Mesenchymal stem cell (in vitro differentiated cells and primary cell): Measurements from ENCODE around the gene CCNI.

ENCODE experiments used
- DNase-seq: peaks from one replicate; pipeline ENCODE4 v3.0.0-alpha.2; 2013
- H2AFZ ChIP-seq: one replicate; pipeline ENCODE4 v1.6.1; 2013; ENCODE audit warnings: low read depth, mild to moderate bottlenecking, control low read depth, inconsistent platforms, low read length, moderate library complexity
- H2AK5ac ChIP-seq: 2 replicates; pipeline ENCODE4 v1.6.1; 2013; ENCODE audit warnings: low read length, moderate library complexity, mild to moderate bottlenecking, inconsistent platforms; ENCODE audit not compliant: severe bottlenecking
- H2BK120ac ChIP-seq: one replicate; pipeline ENCODE4 v1.6.1; 2013; ENCODE audit warnings: low read depth, mild to moderate bottlenecking, inconsistent platforms, low read length, moderate library complexity
- H2BK12ac ChIP-seq, 2 experiments: one replicate each; pipeline ENCODE4 v1.6.1; 2013; ENCODE audit warnings: inconsistent platforms in 2 of 2, low read length in 2 of 2, mild to moderate bottlenecking in 2 of 2, moderate library complexity in 2 of 2, control low read depth in 1 of 2
- H2BK15ac ChIP-seq: one replicate; pipeline ENCODE4 v1.6.1; 2013; ENCODE audit warnings: mild to moderate bottlenecking, low read depth, inconsistent platforms; ENCODE audit not compliant: poor library complexity, severe bottlenecking
- H2BK5ac ChIP-seq: 2 replicates; pipeline ENCODE4 v1.6.1; 2013; ENCODE audit warnings: low read depth, mild to moderate bottlenecking, low read length, control low read depth, inconsistent platforms; ENCODE audit not compliant: poor library complexity, severe bottlenecking
- H3K14ac ChIP-seq, 2 experiments: one replicate each; pipeline ENCODE4 v1.6.1; 2013; ENCODE audit warnings: inconsistent platforms in 2 of 2, low read length in 2 of 2, control low read depth in 1 of 2, mild to moderate bottlenecking in 1 of 2, moderate library complexity in 1 of 2
- H3K18ac ChIP-seq, 2 experiments: one replicate each; pipeline ENCODE4 v1.6.1; 2013; ENCODE audit warnings: inconsistent platforms in 2 of 2, low read length in 2 of 2, control low read depth in 1 of 2, low read depth in 1 of 2, mild to moderate bottlenecking in 1 of 2
- H3K23ac ChIP-seq, 2 experiments: one replicate each; pipeline ENCODE4 v1.6.1; 2013; ENCODE audit warnings: inconsistent platforms in 2 of 2, low read length in 2 of 2, mild to moderate bottlenecking in 2 of 2, moderate library complexity in 2 of 2, control low read depth in 1 of 2
- H3K27ac ChIP-seq: 2 replicates; pipeline ENCODE4 v1.5.1; 2013; ENCODE audit warnings: mild to moderate bottlenecking, moderate library complexity, low read length, control low read depth, inconsistent platforms; ENCODE audit not compliant: poor library complexity, severe bottlenecking
- H3K27me3 ChIP-seq, 2 experiments: 2 replicates each; pipeline versions ENCODE4 v1.6.1 to v1.7.0; 2013; ENCODE audit warnings: low read length in 2 of 2, mild to moderate bottlenecking in 2 of 2, moderate library complexity in 2 of 2, control low read depth in 1 of 2, inconsistent platforms in 1 of 2; ENCODE audit not compliant: control insufficient read depth in 1 of 2, insufficient read depth in 1 of 2
- H3K36me3 ChIP-seq, 2 experiments: 2 replicates each; pipeline versions ENCODE4 v1.6.1 to v1.7.0; 2013; ENCODE audit warnings: low read length in 2 of 2, control low read depth in 1 of 2, inconsistent platforms in 1 of 2, low read depth in 1 of 2, mild to moderate bottlenecking in 1 of 2; ENCODE audit not compliant: insufficient read depth in 2 of 2, control insufficient read depth in 1 of 2
- H3K4ac ChIP-seq, 2 experiments: one replicate each; pipeline ENCODE4 v1.6.1; 2013; ENCODE audit warnings: inconsistent platforms in 2 of 2, low read length in 2 of 2, mild to moderate bottlenecking in 2 of 2, moderate library complexity in 2 of 2, control low read depth in 1 of 2, low read depth in 1 of 2
- H3K4me1 ChIP-seq: 2 replicates; pipeline ENCODE4 v1.6.1; 2013; ENCODE audit warnings: low read depth, low read length, control low read depth; ENCODE audit not compliant: control insufficient read depth, insufficient read depth
- H3K4me2 ChIP-seq: 2 replicates; pipeline ENCODE4 v1.6.1; 2013; ENCODE audit warnings: low read length, mild to moderate bottlenecking, inconsistent platforms; ENCODE audit not compliant: poor library complexity, severe bottlenecking
- H3K4me3 ChIP-seq, 2 experiments: 2 replicates each; pipeline versions ENCODE4 v1.5.1 to v1.7.0; 2013; ENCODE audit warnings: low read length in 2 of 2, mild to moderate bottlenecking in 2 of 2, control low read depth in 1 of 2, low read depth in 1 of 2; ENCODE audit not compliant: insufficient read depth in 1 of 2
- H3K79me1 ChIP-seq: replicated peaks from 2 replicates; pipeline ENCODE4 v1.6.1; 2013; ENCODE audit warnings: mild to moderate bottlenecking, control low read depth, low read length, inconsistent platforms; ENCODE audit not compliant: poor library complexity, severe bottlenecking
- H3K9ac ChIP-seq: 2 replicates; pipeline ENCODE4 v1.7.0; 2013; ENCODE audit warnings: mild to moderate bottlenecking, low read length, moderate library complexity
- H3K9me3 ChIP-seq: 2 replicates; pipeline ENCODE4 v1.7.0; 2013; ENCODE audit warnings: mild to moderate bottlenecking, low read length; ENCODE audit not compliant: control insufficient read depth
- H4K8ac ChIP-seq: one replicate; pipeline ENCODE4 v1.6.1; 2013; ENCODE audit warnings: inconsistent platforms, mild to moderate bottlenecking, low read length, moderate library complexity
- H4K91ac ChIP-seq: one replicate; pipeline ENCODE4 v1.6.1; 2013; ENCODE audit warnings: mild to moderate bottlenecking, low read length, inconsistent platforms
- WGBS: methylation state at CpG from one replicate; pipeline ENCODE4 v1.1.7; 2013; ENCODE audit warnings: mixed read lengths; 5-methylcytosine and 5-hydroxymethylcytosine counted together

CCNI gene

GRCh38 chr4:77097611-77098010 is 21.8 kb upstream of the CCNI start:
- Histone ChIP-seq H4K8ac (no peak overlapping the region), H2BK5ac (no peak overlapping the region), H3K27ac (no peak overlapping the region), H2BK15ac (no peak overlapping the region), H3K14ac (no peak overlapping the region), H3K23ac (no peak overlapping the region), H3K79me1 (no peaks in the 10 kb centered on the region), H3K4me2 (no peak overlapping the region), H3K9me3 (no peaks in the 10 kb centered on the region), H3K18ac (no peak overlapping the region), H3K36me3 (no peaks in the 10 kb centered on the region), H3K4me3 (no peak overlapping the region), H2BK120ac (no peak overlapping the region), H2BK12ac (no peak overlapping the region), H3K4ac (no peak overlapping the region), H3K27me3 (no peaks in the 10 kb centered on the region), H3K9ac (no peak overlapping the region), H3K4me1 (peaks cover 3% of the 10 kb centered on the region), H2AK5ac (no peak overlapping the region), H2AFZ (no peak overlapping the region), H4K91ac (no peak overlapping the region)
- DNase-seq, result no peak

- Histone ChIP-seq H3K4me2 (no peak overlapping the region), H3K27ac (no peak overlapping the region), H2BK12ac (no peak overlapping the region), H3K36me3 (no peaks in the 10 kb centered on the region), H2BK5ac (no peak overlapping the region), H3K18ac (no peak overlapping the region), H3K9ac (peak overlapping the region; percentile 33), H2BK15ac (no peak overlapping the region), H4K91ac (no peak overlapping the region), H3K9me3 (no peaks in the 10 kb centered on the region), H2AFZ (no peak overlapping the region), H3K4me1 (peaks cover 6% of the 10 kb centered on the region), H3K4ac (no peak overlapping the region), H2BK120ac (no peak overlapping the region), H3K27me3 (no peaks in the 10 kb centered on the region), H4K8ac (no peak overlapping the region), H3K23ac (no peak overlapping the region), H3K14ac (no peak overlapping the region), H2AK5ac (no peak overlapping the region), H3K4me3 (no peak overlapping the region), H3K79me1 (no peaks in the 10 kb centered on the region)
- DNase-seq, result peak; percentile 70
- WGBS, result 60% methylated on average over 5 of the region's 6 CpGs
These were observed 19.5 kb upstream of the CCNI start for GRCh38 chr4:77095101-77095821.

GRCh38 chr4:77094496-77094895 is 18.7 kb upstream of the CCNI start:
- H3K36me3 ChIP-seq, result no peaks in the 10 kb centered on the region
- no peak overlapping the region for H3K18ac ChIP-seq
- no peak overlapping the region for H4K91ac ChIP-seq
- no peak overlapping the region for H2AK5ac ChIP-seq
- H2BK5ac ChIP-seq, result no peak overlapping the region
- H2BK12ac ChIP-seq, result no peak overlapping the region
- no peak overlapping the region for H2AFZ ChIP-seq
- no peak overlapping the region for H2BK15ac ChIP-seq
- no peak overlapping the region for H2BK120ac ChIP-seq
- H3K4me3 ChIP-seq, result no peak overlapping the region
- H3K23ac ChIP-seq, result no peak overlapping the region
- no CpG with 5 or more reads among the region's 3 CpGs for WGBS
- no peak overlapping the region for H3K9ac ChIP-seq
- no peak overlapping the region for H4K8ac ChIP-seq
- H3K27ac ChIP-seq, result no peak overlapping the region
- H3K79me1 ChIP-seq, result no peaks in the 10 kb centered on the region
- no peak overlapping the region for H3K14ac ChIP-seq
- no peak overlapping the region for H3K4me2 ChIP-seq
- H3K4ac ChIP-seq, result no peak overlapping the region
- H3K27me3 ChIP-seq, result no peaks in the 10 kb centered on the region
- DNase-seq, result no peak
- peaks cover 6% of the 10 kb centered on the region for H3K4me1 ChIP-seq
- no peaks in the 10 kb centered on the region for H3K9me3 ChIP-seq

- H3K9me3 ChIP-seq, result no peaks in the 10 kb centered on the region
- no peak overlapping the region for H3K18ac ChIP-seq
- peaks cover 1% of the 10 kb centered on the region for H3K79me1 ChIP-seq
- H3K23ac ChIP-seq, result no peak overlapping the region
- no CpG with 5 or more reads among the region's 1 CpG for WGBS
- no peak overlapping the region for H3K4me3 ChIP-seq
- H3K27ac ChIP-seq, result peak overlapping the region; percentile 95
- H3K4me1 ChIP-seq, result peaks cover 7% of the 10 kb centered on the region
- H3K9ac ChIP-seq, result no peak overlapping the region
- H4K91ac ChIP-seq, result no peak overlapping the region
- H3K27me3 ChIP-seq, result no peaks in the 10 kb centered on the region
- H2BK12ac ChIP-seq, result no peak overlapping the region
- H3K4ac ChIP-seq, result no peak overlapping the region
- H2AK5ac ChIP-seq, result peak overlapping the region; percentile 93
- no peak overlapping the region for H2BK120ac ChIP-seq
- H3K36me3 ChIP-seq, result no peaks in the 10 kb centered on the region
- no peak for DNase-seq
- H2AFZ ChIP-seq, result no peak overlapping the region
- peak overlapping the region; percentile 54 for H3K4me2 ChIP-seq
- H2BK5ac ChIP-seq, result peak overlapping the region; percentile 46
- H3K14ac ChIP-seq, result no peak overlapping the region
- no peak overlapping the region for H2BK15ac ChIP-seq
- no peak overlapping the region for H4K8ac ChIP-seq
These were observed 17.6 kb upstream of the CCNI start for GRCh38 chr4:77093401-77093800.
